ENCODE measurements around the gene WBP4. TPM values are rescaled to one million over a fixed set of nuclear protein-coding genes. Genes with fewer than 3 reads are reported as not detected.
A peak's percentile ranks its signal among the peaks of the same experiment; 100 is the strongest.
"Not testable (repeated sequence)": the region's sequence is repeated elsewhere in the genome, so short reads cannot be mapped to it uniquely, and the experiment has no call there.

Gene WBP4
- total RNA-seq, 1 donor from 2014 or later, result 13.3 TPM

GRCh38 chr13:41122838-41123237 lies 61.5 kb downstream of the WBP4 start:
- intact Hi-C loops (cut with micrococcal nuclease), result no loop called here
- Mint-ChIP-seq H3K4me1 (ENCODE audit: low read depth) (peaks cover under 1% of the 10 kb centered on the region), H3K27me3 (ENCODE audit: low read depth) (peaks cover 2% of the 10 kb centered on the region), H3K4me3 (ENCODE audit: low read depth) (no peak overlapping the region), H3K27ac (no peak overlapping the region), H3K36me3 (ENCODE audit: low read depth) (peaks cover 14% of the 10 kb centered on the region), H3K9me3 (no peaks in the 10 kb centered on the region)
- no peak for DNase-seq (ENCODE audit: low spot score)

- Mint-ChIP-seq H3K27ac (no peak overlapping the region), H3K4me3 (ENCODE audit: low read depth) (no peak overlapping the region), H3K36me3 (ENCODE audit: low read depth) (peaks cover 33% of the 10 kb centered on the region), H3K9me3 (no peaks in the 10 kb centered on the region), H3K27me3 (ENCODE audit: low read depth) (peaks cover 2% of the 10 kb centered on the region), H3K4me1 (ENCODE audit: low read depth) (peaks cover 29% of the 10 kb centered on the region)
- no peak for DNase-seq (ENCODE audit: low spot score)
- intact Hi-C loops (cut with micrococcal nuclease), result no loop called here
These were observed 66.4 kb downstream of the WBP4 start for GRCh38 chr13:41127701-41128100.

- peaks cover 42% of the 10 kb centered on the region for H3K4me1 Mint-ChIP-seq (ENCODE audit: low read depth)
- no peak for DNase-seq (ENCODE audit: low spot score)
- H3K4me3 Mint-ChIP-seq (ENCODE audit: low read depth), result peak overlapping the region; percentile 93
- intact Hi-C loops (cut with micrococcal nuclease), result loop anchor here (5.0 kb wide), 1 partner anchor 47 kb away; no protein-coding TSS in a partner anchor
- peak overlapping the region; percentile 36 for H3K27ac Mint-ChIP-seq
- no peaks in the 10 kb centered on the region for H3K9me3 Mint-ChIP-seq
- H3K36me3 Mint-ChIP-seq (ENCODE audit: low read depth), result peaks cover 33% of the 10 kb centered on the region
- H3K27me3 Mint-ChIP-seq (ENCODE audit: low read depth), result no peaks in the 10 kb centered on the region
These were observed 69.0 kb downstream of the WBP4 start for GRCh38 chr13:41130356-41130755.

DNA sequence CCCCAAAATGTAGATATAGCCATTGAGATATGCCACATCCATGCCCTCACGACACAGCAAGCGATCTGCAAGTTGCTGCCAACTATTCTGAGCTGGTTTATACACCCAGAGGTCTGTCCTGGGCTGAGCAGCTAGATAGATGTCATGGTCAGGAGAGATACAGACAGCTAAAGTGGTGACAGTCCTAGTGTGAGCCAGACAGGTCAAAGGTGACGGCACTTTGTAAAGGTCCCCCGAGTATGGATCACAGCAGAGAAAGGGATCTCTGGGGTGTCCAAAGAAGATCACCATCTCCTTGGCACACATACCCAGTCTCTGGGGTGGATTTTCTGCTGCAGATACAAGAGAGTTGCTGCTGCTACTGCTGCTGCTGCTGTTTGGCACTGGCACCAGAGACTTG lies 69.9 kb downstream of the WBP4 start:
- intact Hi-C loops (cut with micrococcal nuclease), result loop anchor here (5.0 kb wide), 1 partner anchor 46 kb away; no protein-coding TSS in a partner anchor
- Mint-ChIP-seq H3K4me1 (ENCODE audit: low read depth) (peaks cover 42% of the 10 kb centered on the region), H3K4me3 (ENCODE audit: low read depth) (peak overlapping the region; percentile 93), H3K27ac (peak overlapping the region; percentile 47), H3K36me3 (ENCODE audit: low read depth) (peaks cover 29% of the 10 kb centered on the region)
- DNase-seq (ENCODE audit: low spot score); H3K27me3 Mint-ChIP-seq (ENCODE audit: low read depth); H3K9me3 Mint-ChIP-seq: not testable (repeated sequence)

DNA sequence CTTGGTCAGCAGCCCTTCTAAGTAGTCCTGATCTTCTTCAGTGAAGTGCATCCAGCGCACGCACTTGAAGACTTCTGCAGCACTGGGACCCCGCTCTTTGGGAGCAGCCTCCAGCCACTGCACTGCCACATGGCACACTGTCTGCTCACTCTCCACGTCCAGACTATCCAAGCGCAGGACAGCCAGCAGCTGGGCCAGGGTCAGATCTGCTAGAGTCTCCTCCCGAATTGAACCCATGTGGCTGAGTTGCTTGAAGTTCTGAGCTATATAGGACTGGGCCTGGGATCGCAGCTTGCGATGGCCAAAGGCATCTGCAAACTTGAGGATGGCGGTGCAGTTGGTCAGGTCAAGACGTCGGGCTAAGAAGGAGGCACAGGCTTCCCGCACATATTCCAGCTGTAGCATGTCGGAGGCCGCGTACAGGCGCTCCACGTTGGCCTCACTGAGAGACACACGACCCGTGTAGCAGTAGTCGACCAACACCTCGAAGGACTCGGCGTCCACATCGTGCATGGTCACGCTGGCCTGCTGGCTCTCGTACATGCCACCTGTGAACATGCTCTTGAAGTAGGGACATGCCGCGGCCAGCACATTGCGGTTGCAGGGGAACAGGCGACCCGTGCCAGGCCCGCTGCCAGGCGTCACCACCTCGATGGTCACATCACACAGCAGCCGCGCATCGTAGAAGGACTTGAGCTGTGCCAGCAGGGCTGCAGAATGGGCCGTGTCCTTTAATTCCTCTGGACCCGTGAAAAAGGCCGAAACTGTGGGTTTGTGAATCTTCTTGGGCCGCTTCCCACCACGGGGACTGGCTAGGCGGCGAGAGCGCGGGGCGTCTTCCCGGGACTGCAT lies 70.6 kb downstream of the WBP4 start:
- H3K27me3 Mint-ChIP-seq (ENCODE audit: low read depth); DNase-seq (ENCODE audit: low spot score); H3K9me3 Mint-ChIP-seq: not testable (repeated sequence)
- intact Hi-C loops (cut with micrococcal nuclease), result loop anchor here (1.0 to 5.0 kb wide), 6 partner anchors 45 to 211 kb away; partner anchors contain the start of genes KBTBD7, MTRF1, NAA16 and WBP4
- Mint-ChIP-seq H3K27ac (peak overlapping the region; percentile 92), H3K4me1 (ENCODE audit: low read depth) (peaks cover 42% of the 10 kb centered on the region), H3K36me3 (ENCODE audit: low read depth) (peaks cover 26% of the 10 kb centered on the region), H3K4me3 (ENCODE audit: low read depth) (peak overlapping the region; percentile 93)

GRCh38 chr13:41132512-41133152 lies 71.3 kb downstream of the WBP4 start, which contains the start of gene KBTBD6:
Gene KBTBD6, minus strand, starts transcription at chr13:41132802. Its CDS starts 291 bp downstream, at chr13:41132511.
- DNase-seq (ENCODE audit: low spot score), result peak; percentile 92
- Mint-ChIP-seq H3K27me3 (ENCODE audit: low read depth) (no peaks in the 10 kb centered on the region), H3K27ac (peak within 1 kb of the TSS; percentile 92), H3K4me3 (ENCODE audit: low read depth) (peak within 1 kb of the TSS; percentile 93), H3K36me3 (ENCODE audit: low read depth) (peaks cover 21% of the 10 kb centered on the region), H3K9me3 (no peaks in the 10 kb centered on the region), H3K4me1 (ENCODE audit: low read depth) (peaks cover 42% of the 10 kb centered on the region)
- intact Hi-C loops (cut with micrococcal nuclease), result loop anchor here (1.0 to 5.0 kb wide), 6 partner anchors 45 to 212 kb away; partner anchors contain the start of genes KBTBD7, MTRF1, NAA16 and WBP4

Other genes starting within 250 kb of the WBP4 start
- 65.3 and 68.1 TPM in 2 replicates for gene ELF1, start 42.2 kb upstream of the WBP4 start, total RNA-seq
- 5.9 and 6.7 TPM in 2 replicates for gene KBTBD6, start 71.3 kb downstream of the WBP4 start, total RNA-seq
- 5.1 and 5.8 TPM in 2 replicates for gene KBTBD7, start 133.1 kb downstream of the WBP4 start, total RNA-seq
- gene MTRF1, start 202.1 kb downstream of the WBP4 start, total RNA-seq, result 18.7 and 19.9 TPM in 2 replicates
- 27.9 and 28.5 TPM in 2 replicates for gene NAA16, start 249.8 kb downstream of the WBP4 start, total RNA-seq